K562 treated with DMSO at 1 percent for 12 hours (cell line): Measurements from ENCODE around the gene LHFPL2. TPM values are rescaled to one million over a fixed set of nuclear protein-coding genes. Genes with fewer than 3 reads are reported as not detected.

ENCODE experiments used
- total RNA-seq: library from RNA; unstranded; fragments of 300-600 nt; gene quantifications from 2 replicates; pipeline ENCODE4 v1.2.3, GENCODE V29; 2022; ENCODE audit not compliant: insufficient read depth

The LHFPL2 gene
- total RNA-seq = 1.4 and 6.6 TPM in 2 replicates

GRCh38 chr5:78648359-78649210 lies at the start of gene LHFPL2:
Gene LHFPL2, minus strand, starts transcription at chr5:78648772. Its CDS starts 138,559 bp downstream, at chr5:78510213.

